Measurements from ENCODE around the gene MAPK11. TPM values are rescaled to one million over a fixed set of nuclear protein-coding genes. Genes with fewer than 3 reads are reported as not detected.

The MAPK11 gene
- total RNA-seq, 1 experiment from 2014 or later, result 19.3 TPM

GRCh38 chr22:50313021-50313420 lies 42.8 kb upstream of the MAPK11 start (continued):
- TF ChIP-seq CTCF (IDR thresholded peaks at IDR 0.05 in 2 of 3, conservative IDR thresholded peaks at IDR 0.05 in 1 of 3; ENCODE audit: borderline replicate concordance in 1 of 3, insufficient read depth in 1 of 3, low read depth in 2 of 3, low read length in 2 of 3), result no peak
- no peak for TF ChIP-seq POLR2AphosphoS5 (IDR thresholded peaks at IDR 0.05; ENCODE audit: low read depth, low read length)
- no peak for TF ChIP-seq SP1 (IDR thresholded peaks at IDR 0.05; ENCODE audit: low read depth)

- Histone ChIP-seq H3K27ac (ENCODE audit: low read depth, low read length) (no peak overlapping the region), H3K9me3 (ENCODE audit: control insufficient read depth in 1 of 2, insufficient read depth in 1 of 2, low read depth in 1 of 2, low read length in 2 of 2) (no peaks in the 10 kb centered on the region), H2AFZ (ENCODE audit: low read depth, low read length, poor library complexity, severe bottlenecking) (no peak overlapping the region), H3K4me3 (replicated peaks in 1 of 2; ENCODE audit: low read depth in 1 of 2, low read length in 2 of 2) (no peak overlapping the region), H3K36me3 (ENCODE audit: control insufficient read depth in 1 of 2, insufficient read depth in 2 of 2, low read length in 2 of 2) (no peaks in the 10 kb centered on the region), H3K9me2 (ENCODE audit: insufficient read depth) (no peaks in the 10 kb centered on the region), H3K4me1 (ENCODE audit: control insufficient read depth in 1 of 2, insufficient read depth in 2 of 2, low read length in 2 of 2) (peaks cover 6 to 30% of the 10 kb centered on the region in 2 experiments; a peak in 3 of 4 replicates), H3K27me3 (ENCODE audit: insufficient read depth, low read length) (no peaks in the 10 kb centered on the region), H3K4me2 (ENCODE audit: low read length) (no peak overlapping the region), H3K79me2 (ENCODE audit: insufficient read depth, low read length) (no peaks in the 10 kb centered on the region), H4K20me1 (ENCODE audit: insufficient read depth) (no peaks in the 10 kb centered on the region), H3K9ac (ENCODE audit: low read length) (no peak overlapping the region)
- intact Hi-C loops (cut with micrococcal nuclease), result no loop called here
- no peak for ATAC-seq
- no peak for DNase-seq (ENCODE audit: low read depth, low spot score)
- ChIA-PET POLR2A (no interaction called here), CTCF (no interaction called here), RAD21 (ENCODE audit: low non-redundant PET in 1 of 2, low total read pairs in 2 of 2, uncharacterized antibody in 2 of 2, unreplicated experiment in 2 of 2) (no interaction called here)
- TF ChIP-seq ATF3 (IDR thresholded peaks at IDR 0.05), result no peak
- no peak for TF ChIP-seq RAD21 (IDR thresholded peaks at IDR 0.05; ENCODE audit: low read depth)
- TF ChIP-seq ZFX (IDR thresholded peaks at IDR 0.05), result no peak
- TF ChIP-seq EZH2 (IDR thresholded peaks at IDR 0.05), result no peak
- no peak for TF ChIP-seq POLR2A (IDR thresholded peaks at IDR 0.05; ENCODE audit: borderline replicate concordance, extremely low read depth, insufficient read depth, insufficient read length)
- no TSS peak for BruUV-seq (replicated peaks)
Observed at GRCh38 chr22:50312371-50312770, 42.2 kb upstream of the MAPK11 start.
